SJSA1 (cell line): ENCODE results near the gene PTPRM. TPM values are rescaled to one million over a fixed set of nuclear protein-coding genes. Genes with fewer than 3 reads are reported as not detected.
"Not testable (repeated sequence)": the region's sequence is repeated elsewhere in the genome, so short reads cannot be mapped to it uniquely, and the experiment has no call there.

Source experiments
- DNase-seq, 2 experiments: peaks; one replicate each; pipeline ENCODE4 v3.0.0-alpha.2; 2015 to 2020; ENCODE audit warnings: low spot score in 2 of 2, low read depth in 1 of 2
- H3K27ac ChIP-seq: fragments of 250-450 bp; sonication (Bioruptor Pico); 2 replicates; pipeline ENCODE4 v1.5.1; 2020; ENCODE audit warnings: mild to moderate bottlenecking, moderate library complexity
- H3K27me3 ChIP-seq: fragments of 250-450 bp; sonication (Bioruptor Pico); replicated peaks from 2 replicates; pipeline ENCODE4 v1.5.1; 2020; ENCODE audit warnings: mild to moderate bottlenecking, moderate library complexity
- H3K36me3 ChIP-seq: fragments of 250-450 bp; sonication (Bioruptor Pico); 2 replicates; pipeline ENCODE4 v1.5.1; 2020; ENCODE audit warnings: mild to moderate bottlenecking
- H3K4me1 ChIP-seq: fragments of 250-450 bp; sonication (Bioruptor Pico); replicated peaks from 2 replicates; pipeline ENCODE4 v1.6.1; 2021; ENCODE audit warnings: mild to moderate bottlenecking
- H3K4me3 ChIP-seq: fragments of 250-450 bp; sonication (Bioruptor Pico); 2 replicates; pipeline ENCODE4 v1.5.1; 2020; ENCODE audit warnings: mild to moderate bottlenecking
- H3K9me3 ChIP-seq: fragments of 250-450 bp; sonication (Bioruptor Pico); replicated peaks from 2 replicates; pipeline ENCODE4 v1.5.1; 2020; ENCODE audit warnings: mild to moderate bottlenecking
- total RNA-seq: library from RNA; depleted of rRNA; stranded (reverse); fragments of >200 nt; shearing (Covaris generic); gene quantifications from 2 replicates; pipeline ENCODE4 v1.2.3, GENCODE V29; 2014

The PTPRM gene
- total RNA-seq, 1 experiment from 2014 or later: 68.3 TPM

GRCh38 chr18:7726522-7726921 lies 159.4 kb downstream of the PTPRM start:
- H3K36me3 ChIP-seq: no peaks in the 10 kb centered on the region
- no peaks in the 10 kb centered on the region for H3K4me1 ChIP-seq
- no peak overlapping the region for H3K4me3 ChIP-seq
- DNase-seq: no peak
- H3K27ac ChIP-seq: no peak overlapping the region
- no peaks in the 10 kb centered on the region for H3K9me3 ChIP-seq
- H3K27me3 ChIP-seq: no peaks in the 10 kb centered on the region

DNA sequence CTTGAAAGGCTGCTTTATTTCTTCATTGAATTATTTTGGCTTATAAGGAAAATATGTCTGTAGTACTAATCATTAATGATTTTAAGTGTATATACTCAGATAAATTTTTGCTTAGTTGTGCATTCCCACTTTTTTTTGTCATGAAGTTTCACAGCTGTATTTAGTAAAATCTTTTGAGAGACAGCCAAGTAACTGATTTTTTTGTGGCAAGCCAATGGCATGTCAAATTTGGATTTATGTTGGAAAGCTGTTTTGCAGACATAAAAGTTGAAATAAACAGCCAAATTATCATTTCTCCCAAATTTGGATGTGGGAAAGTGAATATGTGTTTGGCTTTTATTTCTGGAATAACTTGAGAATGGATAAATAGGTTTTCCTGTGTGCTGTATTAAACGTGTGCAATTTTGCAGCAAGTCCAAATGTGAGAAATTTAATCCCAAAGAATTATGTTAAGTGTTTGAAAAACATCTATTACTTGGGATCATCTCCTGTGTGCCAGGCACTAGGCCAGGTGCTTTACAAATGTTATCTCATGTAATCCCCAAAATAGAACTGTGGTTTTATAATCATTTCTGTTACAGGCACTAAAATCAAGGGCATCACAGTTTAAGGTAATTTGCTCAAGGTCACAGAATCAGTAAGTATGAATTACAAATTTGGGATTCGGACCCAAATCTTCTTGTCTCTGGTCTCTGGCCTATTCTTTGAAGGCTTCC lies 160.4 kb downstream of the PTPRM start:
- Histone ChIP-seq H3K4me3 (no peak overlapping the region), H3K36me3 (no peaks in the 10 kb centered on the region), H3K27ac (no peak overlapping the region), H3K4me1 (no peaks in the 10 kb centered on the region), H3K9me3 (no peaks in the 10 kb centered on the region), H3K27me3 (no peaks in the 10 kb centered on the region)
- DNase-seq: no peak

- Histone ChIP-seq H3K27ac (no peak overlapping the region), H3K27me3 (no peaks in the 10 kb centered on the region), H3K9me3 (no peaks in the 10 kb centered on the region), H3K4me1 (no peaks in the 10 kb centered on the region), H3K36me3 (no peaks in the 10 kb centered on the region), H3K4me3 (no peak overlapping the region)
- DNase-seq: no peak
These were observed 161.2 kb downstream of the PTPRM start for GRCh38 chr18:7728297-7728696.

DNA sequence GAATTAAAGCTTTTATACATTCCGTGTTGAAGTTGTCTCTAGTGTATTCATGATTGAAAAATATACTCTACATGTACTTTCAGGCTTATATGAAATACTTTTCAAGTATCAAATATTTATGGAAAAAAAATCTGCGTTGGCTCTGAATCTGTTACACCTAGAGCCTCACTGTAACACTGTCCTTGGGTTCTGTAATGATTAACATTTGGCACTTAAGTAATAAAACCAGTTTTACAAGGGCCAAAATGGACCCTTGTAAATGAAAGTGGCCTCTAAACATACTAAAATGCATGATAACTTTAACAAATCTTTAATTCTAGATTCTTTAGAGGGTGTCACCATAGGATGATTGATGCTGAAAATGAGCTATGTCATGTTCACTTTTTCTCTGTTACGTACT lies 162.8 kb downstream of the PTPRM start:
- DNase-seq: no peak
- H3K36me3 ChIP-seq: no peaks in the 10 kb centered on the region; the same call in 1 of the 2 replicates
- no peaks in the 10 kb centered on the region for H3K9me3 ChIP-seq
- no peaks in the 10 kb centered on the region for H3K4me1 ChIP-seq
- no peaks in the 10 kb centered on the region for H3K27me3 ChIP-seq
- no peak overlapping the region for H3K27ac ChIP-seq
- H3K4me3 ChIP-seq: no peak overlapping the region

GRCh38 chr18:7730682-7731081 lies 163.6 kb downstream of the PTPRM start:
- H3K27me3 ChIP-seq: no peaks in the 10 kb centered on the region
- no peak for DNase-seq
- no peaks in the 10 kb centered on the region for H3K4me1 ChIP-seq
- no peaks in the 10 kb centered on the region for H3K9me3 ChIP-seq
- no peak overlapping the region for H3K4me3 ChIP-seq
- H3K36me3 ChIP-seq: no peaks in the 10 kb centered on the region; the same call in 1 of the 2 replicates
- no peak overlapping the region for H3K27ac ChIP-seq

DNA sequence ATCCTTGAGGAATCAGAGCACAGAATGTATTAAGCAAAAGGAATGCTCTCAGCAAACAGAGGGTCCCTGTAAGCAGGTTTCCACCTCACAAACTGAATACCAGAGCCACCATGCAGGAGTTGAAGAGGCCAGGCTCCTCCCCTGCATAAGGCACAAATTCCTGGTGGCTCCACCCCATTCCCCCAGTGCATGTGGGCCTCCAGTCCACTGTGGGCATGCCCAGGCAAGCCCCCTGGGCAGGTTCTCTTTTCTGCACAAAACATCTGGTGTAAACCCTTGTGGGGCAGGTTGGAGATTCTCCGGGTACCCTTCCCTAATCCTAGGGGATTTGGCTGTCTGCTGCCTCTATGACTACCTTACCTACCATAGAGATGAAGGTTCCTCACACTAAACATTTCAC lies 166.5 kb downstream of the PTPRM start:
- no peak for DNase-seq
- H3K27me3 ChIP-seq: no peaks in the 10 kb centered on the region
- H3K9me3 ChIP-seq: no peaks in the 10 kb centered on the region
- no peak overlapping the region for H3K27ac ChIP-seq
- no peak overlapping the region for H3K4me3 ChIP-seq
- no peaks in the 10 kb centered on the region; the same call in 1 of the 2 replicates for H3K36me3 ChIP-seq
- H3K4me1 ChIP-seq: no peaks in the 10 kb centered on the region

DNA sequence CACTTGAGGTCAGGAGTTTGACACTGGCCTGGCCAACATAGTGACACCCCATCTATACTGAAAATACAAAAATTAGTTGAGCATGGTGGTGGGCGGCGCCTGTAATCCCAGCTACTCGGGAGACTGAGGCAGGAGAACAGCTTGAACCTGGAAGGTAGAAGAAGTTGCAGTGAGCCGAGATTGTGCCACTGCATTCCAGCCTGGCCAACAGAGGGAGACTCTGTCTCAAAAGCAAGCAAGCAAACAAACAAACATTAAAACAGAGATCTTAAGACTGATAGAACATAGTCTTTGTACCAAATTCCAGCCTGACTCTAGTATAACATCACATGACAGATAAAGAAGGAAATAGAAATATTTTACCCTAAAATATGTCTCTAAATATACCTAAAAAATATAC lies 168.1 kb downstream of the PTPRM start:
- Histone ChIP-seq H3K9me3 (no peaks in the 10 kb centered on the region), H3K4me1 (no peaks in the 10 kb centered on the region), H3K27me3 (no peaks in the 10 kb centered on the region), H3K27ac (no peak overlapping the region), H3K4me3 (no peak overlapping the region), H3K36me3 (no peaks in the 10 kb centered on the region; the same call in 1 of the 2 replicates)
- DNase-seq: no peak

- Histone ChIP-seq H3K4me3 (no peak overlapping the region), H3K4me1 (no peaks in the 10 kb centered on the region), H3K27ac (no peak overlapping the region), H3K9me3 (no peaks in the 10 kb centered on the region), H3K27me3 (no peaks in the 10 kb centered on the region), H3K36me3 (no peaks in the 10 kb centered on the region; the same call in 1 of the 2 replicates)
- DNase-seq: no peak
These were observed 168.6 kb downstream of the PTPRM start for GRCh38 chr18:7735626-7736175.

- DNase-seq, H3K9me3 ChIP-seq, H3K4me3 ChIP-seq, H3K36me3 ChIP-seq, H3K27me3 ChIP-seq, H3K4me1 ChIP-seq, H3K27ac ChIP-seq: not testable (repeated sequence)
These were observed 169.4 kb downstream of the PTPRM start for GRCh38 chr18:7736526-7736925.

- Histone ChIP-seq H3K27me3 (no peaks in the 10 kb centered on the region), H3K27ac (no peak overlapping the region), H3K9me3 (no peaks in the 10 kb centered on the region), H3K36me3 (no peaks in the 10 kb centered on the region; the same call in 1 of the 2 replicates), H3K4me3 (no peak overlapping the region), H3K4me1 (no peaks in the 10 kb centered on the region)
- no peak for DNase-seq
These were observed 170.4 kb downstream of the PTPRM start for GRCh38 chr18:7737550-7737949.

- peaks cover 7% of the 10 kb centered on the region; the same call in 1 of the 2 replicates for H3K9me3 ChIP-seq
- no peaks in the 10 kb centered on the region for H3K36me3 ChIP-seq
- H3K4me1 ChIP-seq: no peaks in the 10 kb centered on the region
- H3K27me3 ChIP-seq: no peaks in the 10 kb centered on the region
- H3K27ac ChIP-seq: no peak overlapping the region
- H3K4me3 ChIP-seq: no peak overlapping the region
- DNase-seq: no peak
These were observed 173.7 kb downstream of the PTPRM start for GRCh38 chr18:7740821-7741220.

DNA sequence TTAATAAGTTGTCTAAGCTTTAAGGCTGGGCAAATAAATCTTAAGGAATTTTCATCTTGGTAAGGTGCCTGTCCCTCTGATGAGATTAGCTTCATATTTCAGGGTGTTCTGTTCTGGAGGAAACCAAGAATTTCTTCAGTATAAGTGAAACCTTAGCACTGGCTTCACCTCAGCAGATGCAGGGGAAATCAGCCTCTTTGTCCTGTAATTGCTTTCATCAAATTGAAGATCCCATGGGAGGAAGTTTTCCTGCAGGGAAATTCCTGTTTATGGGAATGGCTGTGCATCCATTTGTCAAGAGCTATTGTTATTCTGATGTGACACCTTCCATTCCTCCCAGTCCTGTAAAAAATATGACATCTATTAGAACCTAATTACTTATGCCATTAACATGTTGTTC lies 174.5 kb downstream of the PTPRM start:
- no peak overlapping the region for H3K27ac ChIP-seq
- no peaks in the 10 kb centered on the region for H3K36me3 ChIP-seq
- DNase-seq: no peak
- no peaks in the 10 kb centered on the region for H3K27me3 ChIP-seq
- H3K9me3 ChIP-seq: peaks cover 7% of the 10 kb centered on the region; the same call in 1 of the 2 replicates
- no peak overlapping the region for H3K4me3 ChIP-seq
- H3K4me1 ChIP-seq: no peaks in the 10 kb centered on the region

- no peak for DNase-seq
- Histone ChIP-seq H3K9me3 (peaks cover 7% of the 10 kb centered on the region; the same call in 1 of the 2 replicates), H3K27me3 (no peaks in the 10 kb centered on the region), H3K36me3 (no peaks in the 10 kb centered on the region), H3K4me3 (no peak overlapping the region), H3K4me1 (no peaks in the 10 kb centered on the region), H3K27ac (no peak overlapping the region)
These were observed 175.1 kb downstream of the PTPRM start for GRCh38 chr18:7742224-7742623.

- no peak overlapping the region for H3K4me3 ChIP-seq
- no peaks in the 10 kb centered on the region for H3K27me3 ChIP-seq
- no peaks in the 10 kb centered on the region; the same call in 1 of the 2 replicates for H3K4me1 ChIP-seq
- no peak overlapping the region for H3K27ac ChIP-seq
- no peak for DNase-seq
- H3K9me3 ChIP-seq: peaks cover 7% of the 10 kb centered on the region; the same call in 1 of the 2 replicates
- no peaks in the 10 kb centered on the region for H3K36me3 ChIP-seq
These were observed 176.1 kb downstream of the PTPRM start for GRCh38 chr18:7743256-7743655.
